HG03025 (cell line): Measurements from ENCODE around the gene TTC28.

Experiments
- ATAC-seq: cut with Tn5 transposase; IDR thresholded peaks from one replicate; pipeline ENCODE4 v1.9.1; 2021; ENCODE audit warnings: mild to moderate bottlenecking, moderate library complexity; ENCODE audit not compliant: unreplicated experiment, low FRiP score

TTC28 gene

GRCh38 chr22:28449041-28449440, 230.6 kb downstream of the TTC28 start:
- ATAC-seq, result no peak

GRCh38 chr22:28448625-28449024, 231.0 kb downstream of the TTC28 start:
- no peak for ATAC-seq

DNA sequence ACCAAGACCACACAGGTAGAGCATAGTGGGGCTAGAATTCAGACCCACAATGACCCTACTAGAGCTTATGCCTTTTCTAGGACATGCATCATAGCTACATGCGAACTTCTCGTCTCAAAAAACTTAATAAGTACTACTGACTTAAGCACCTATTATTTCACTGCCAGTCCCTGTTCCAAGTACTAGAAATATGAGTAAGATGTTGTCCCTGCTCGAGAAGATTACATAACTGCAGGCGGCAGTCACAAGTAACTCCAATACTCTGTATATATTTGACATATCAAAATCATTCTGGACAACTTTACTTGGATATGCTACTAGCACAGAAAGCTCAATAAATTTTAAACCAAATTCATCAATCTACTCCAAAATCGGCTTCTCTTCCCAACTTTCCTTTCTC, 235.0 kb downstream of the TTC28 start:
- no peak for ATAC-seq

DNA sequence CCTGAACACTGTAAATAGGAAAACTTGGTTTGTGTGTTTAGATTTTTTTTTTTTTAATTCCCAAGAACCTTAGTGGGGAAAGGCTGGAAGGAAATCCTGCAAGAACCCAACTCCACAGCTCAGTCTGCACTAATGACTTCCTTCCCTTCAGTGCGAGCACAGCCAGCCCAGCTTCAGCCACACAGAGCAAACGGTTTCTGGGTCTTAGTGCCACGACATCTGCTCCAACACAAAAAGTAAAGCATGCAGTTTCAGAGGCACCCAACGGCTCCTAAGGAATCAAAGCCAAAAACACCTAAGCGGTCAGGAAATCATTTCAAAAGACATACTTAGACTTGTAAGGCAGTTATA, 236.1 kb downstream of the TTC28 start:
- ATAC-seq, result no peak

DNA sequence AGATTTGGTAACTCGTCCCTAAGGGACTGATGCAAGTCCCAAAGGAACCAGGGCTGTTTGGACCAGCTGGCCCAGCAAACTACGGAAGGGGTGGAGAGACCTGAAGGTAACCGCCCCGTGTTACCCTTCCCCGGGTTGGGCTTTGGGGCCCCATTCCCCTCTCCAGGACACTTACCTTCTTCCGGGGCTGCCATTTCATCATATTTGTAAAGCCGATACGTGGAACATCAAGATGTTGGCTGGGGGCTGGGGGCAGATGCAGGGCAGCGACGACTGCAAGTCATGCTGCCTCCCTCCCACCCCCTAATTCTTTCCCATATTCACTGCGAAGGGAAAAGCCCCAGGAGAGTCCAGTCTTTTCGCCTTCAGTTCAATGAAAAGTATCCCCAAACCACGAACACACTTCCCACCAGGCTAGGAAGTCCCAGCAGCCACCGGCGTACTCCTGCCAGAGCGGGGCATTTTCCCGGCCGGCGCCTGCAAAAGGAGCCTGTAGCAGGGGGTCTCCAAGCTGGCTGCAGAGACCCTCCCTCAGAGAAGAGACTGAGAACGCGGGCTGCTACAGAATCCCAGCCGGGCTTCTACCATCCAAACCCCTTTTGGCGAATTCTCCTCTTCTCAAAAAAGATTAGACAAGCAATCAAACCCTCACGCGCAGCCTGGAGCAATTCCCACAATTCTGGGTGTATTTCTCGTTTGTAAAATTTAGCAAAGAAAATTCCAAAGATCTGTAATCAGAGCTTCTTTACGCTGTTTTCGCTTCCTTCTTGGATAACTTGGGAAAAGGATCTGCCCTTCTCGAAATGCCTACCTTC, 236.7 kb downstream of the TTC28 start:
- ATAC-seq, result no peak

DNA sequence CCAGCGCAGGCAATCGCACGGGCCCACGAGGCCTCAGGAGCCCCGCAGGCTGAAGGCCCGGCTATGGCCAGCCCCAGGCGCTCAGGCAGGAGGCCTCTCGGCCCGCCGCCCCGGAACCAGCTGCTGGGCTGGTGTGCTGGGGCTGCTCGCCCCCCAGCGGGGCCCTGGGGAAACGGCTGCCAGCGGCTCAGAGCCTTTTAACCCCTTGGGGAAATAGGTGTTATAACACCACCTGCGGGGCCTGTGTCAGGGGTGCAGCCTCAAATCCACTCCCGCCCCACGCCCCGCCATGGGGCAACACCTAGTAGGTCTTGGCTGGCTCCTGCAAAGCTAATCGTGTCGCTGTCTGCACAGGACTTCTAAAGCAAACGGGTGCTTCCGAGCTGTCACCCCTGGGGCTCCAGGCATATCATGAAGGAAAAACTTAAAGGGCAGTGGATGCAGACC, 237.4 kb downstream of the TTC28 start:
- ATAC-seq, result no peak

GRCh38 chr22:28441720-28442263, 237.8 kb downstream of the TTC28 start:
- ATAC-seq, result no peak

DNA sequence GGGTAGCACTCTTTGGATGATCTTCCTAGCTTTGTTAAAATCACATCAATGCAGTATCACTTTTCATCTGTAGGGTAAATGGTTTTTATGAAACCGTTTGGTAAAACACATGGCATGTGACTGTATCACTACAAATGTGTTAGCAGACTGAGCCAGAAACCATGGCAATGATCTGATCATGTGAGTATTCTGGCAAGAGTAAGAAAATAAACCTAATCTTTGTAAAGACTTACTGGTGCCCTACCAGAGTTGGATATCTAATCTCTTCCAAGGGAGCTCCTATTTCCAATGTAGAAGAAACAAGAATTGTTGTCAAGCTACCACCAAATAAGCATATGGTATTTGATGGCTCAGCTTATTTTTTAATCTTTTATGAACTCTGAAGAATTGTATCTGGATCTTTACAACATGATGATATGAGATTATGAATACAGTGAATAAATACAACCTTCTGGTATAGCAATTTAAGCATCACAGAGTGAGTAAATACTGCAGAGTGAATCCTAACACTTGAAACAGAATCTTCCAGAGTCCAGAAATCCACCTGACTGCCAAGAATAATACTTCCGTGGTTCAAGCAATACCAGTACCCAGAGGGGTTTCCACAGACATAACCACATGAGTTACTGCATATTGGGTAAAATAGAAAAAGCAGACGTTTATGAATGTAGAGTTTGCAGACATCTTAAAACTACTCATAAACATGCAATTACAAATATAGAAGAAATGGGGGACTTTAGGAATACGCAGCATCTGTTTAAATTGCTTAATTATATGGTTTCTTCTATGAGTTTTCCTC, 238.8 kb downstream of the TTC28 start:
- no peak for ATAC-seq

- ATAC-seq, result no peak
Measured at GRCh38 chr22:28438183-28438768, 241.4 kb downstream of the TTC28 start.

DNA sequence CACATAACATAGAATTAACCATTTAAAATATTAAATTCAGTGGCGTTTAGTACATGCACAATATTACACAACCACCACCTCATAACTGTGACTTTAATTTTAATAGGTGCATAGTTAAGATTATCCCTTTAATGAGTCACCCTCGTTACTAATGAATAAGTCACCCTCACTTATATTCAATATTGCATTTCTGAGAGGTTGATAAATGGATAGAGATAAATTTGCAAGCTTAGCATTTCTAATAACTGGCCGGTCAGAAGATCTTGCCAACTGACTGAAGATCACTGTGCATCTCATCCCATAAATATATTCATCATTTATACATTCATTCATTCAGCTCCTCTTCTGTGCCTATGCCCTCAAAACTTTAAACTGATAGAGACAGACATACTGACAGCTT, 243.7 kb downstream of the TTC28 start:
- no peak for ATAC-seq

DNA sequence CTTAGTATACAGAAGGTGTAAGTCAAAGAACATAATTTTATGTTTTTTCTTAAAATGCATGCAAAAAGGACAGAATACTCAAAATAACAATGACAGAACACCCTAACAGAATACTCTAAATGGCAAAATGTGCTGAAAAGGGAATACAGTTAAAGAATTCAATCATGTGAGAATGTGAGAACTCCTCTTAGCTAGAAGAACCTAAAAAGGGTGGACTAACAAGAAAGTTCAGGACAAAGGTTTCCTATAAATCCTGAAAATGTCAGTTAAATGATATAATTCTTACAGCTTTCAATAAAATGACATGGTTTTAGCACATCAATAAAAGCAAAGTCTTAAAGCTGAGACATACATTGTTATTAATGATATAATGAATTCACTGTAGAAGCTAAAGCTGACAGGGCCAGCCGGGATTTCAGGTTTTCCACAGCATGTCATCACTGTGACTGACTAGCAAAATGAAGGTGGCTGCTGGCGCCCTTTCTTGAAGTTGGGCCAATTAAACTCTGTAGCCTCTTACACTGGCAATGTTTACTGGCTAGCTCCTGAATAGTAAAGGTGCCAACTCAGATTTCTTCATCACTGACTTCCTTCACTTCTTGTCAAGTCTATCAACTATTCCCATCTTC, 244.4 kb downstream of the TTC28 start:
- ATAC-seq, result no peak

DNA sequence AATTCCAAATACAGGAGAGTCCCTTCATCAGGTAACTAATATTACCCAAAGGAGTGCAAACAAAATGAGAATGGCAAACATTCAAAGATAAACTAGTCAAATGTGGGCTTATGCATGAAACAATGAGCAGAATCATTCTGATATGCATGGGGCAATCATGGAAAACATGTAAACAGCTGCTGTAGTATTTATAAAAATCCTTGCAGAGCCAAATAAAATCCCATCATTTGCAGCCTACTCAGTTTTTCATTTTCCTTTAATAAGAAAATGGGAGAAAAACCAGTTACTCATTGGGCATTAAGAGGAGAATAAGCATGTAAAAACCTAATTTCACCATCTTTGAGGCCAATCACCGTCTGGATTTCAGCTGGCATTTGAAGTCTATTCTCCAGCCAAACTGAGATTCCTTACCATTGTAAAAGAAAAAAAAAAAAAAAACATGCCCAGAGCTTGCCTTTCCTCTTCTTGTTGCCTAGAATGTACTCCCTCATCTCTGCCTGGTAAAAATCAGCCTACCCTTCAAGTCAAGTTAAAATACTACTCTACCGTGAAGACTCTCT, 249.1 kb downstream of the TTC28 start:
- no peak for ATAC-seq

GRCh38 chr22:28429711-28430110, 249.9 kb downstream of the TTC28 start:
- no peak for ATAC-seq

DNA sequence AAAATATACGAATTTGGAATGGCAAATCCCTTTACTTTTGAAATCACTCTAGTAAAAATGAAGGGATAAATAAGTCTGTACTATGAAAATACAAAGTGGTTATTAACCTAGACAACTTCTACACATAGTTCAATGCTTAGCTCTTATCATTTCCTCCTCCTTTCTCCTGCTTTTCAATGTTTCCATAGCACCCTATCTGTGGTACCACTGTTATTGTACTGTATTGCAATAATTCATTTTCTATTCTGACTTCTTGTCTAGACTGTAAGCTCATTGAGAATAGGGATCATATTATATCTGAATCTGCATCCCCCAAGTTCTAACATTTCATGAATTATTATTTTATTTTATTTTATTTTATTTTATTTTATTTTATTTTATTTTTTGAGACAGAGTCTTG, 251.4 kb downstream of the TTC28 start:
- ATAC-seq, result no peak

GRCh38 chr22:28426346-28427132, 253.1 kb downstream of the TTC28 start:
- ATAC-seq, result no peak

GRCh38 chr22:28425211-28425610, 254.4 kb downstream of the TTC28 start:
- no peak for ATAC-seq

DNA sequence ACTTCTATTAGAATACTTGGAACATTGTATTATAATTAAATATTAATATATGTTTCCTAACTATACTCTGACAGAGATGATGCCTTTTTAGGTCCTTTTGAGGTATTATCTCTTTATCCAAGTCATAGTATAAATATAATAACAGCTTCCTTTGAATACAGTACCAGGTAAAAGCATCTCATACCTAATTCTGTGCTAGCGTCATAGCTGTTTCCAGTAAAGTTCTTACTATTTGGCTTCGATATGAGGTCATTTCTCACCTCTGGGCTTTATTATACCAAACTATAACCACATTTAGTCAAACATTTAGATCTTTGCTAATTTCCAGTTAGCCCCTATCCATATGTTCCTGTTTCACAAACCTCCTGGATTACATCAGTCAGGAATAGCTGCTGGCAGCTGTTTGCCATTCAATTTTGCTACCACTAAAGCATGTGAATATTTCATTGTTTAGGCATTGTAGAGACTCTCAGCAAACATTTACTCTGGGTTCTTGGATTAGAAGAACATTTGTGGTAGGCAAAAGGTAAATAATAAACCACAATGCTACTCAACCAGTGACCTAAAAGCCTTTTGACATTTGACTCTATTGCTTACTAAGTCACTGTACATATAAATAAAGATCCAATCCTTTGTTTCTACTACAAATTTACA, 255.1 kb downstream of the TTC28 start:
- no peak for ATAC-seq

GRCh38 chr22:28419919-28420318, 259.7 kb downstream of the TTC28 start:
- no peak for ATAC-seq

- no peak for ATAC-seq
Measured at GRCh38 chr22:28418008-28418407, 261.6 kb downstream of the TTC28 start.
